Endothelial cell of umbilical vein (primary cell): ENCODE results near the gene CENPN. TPM values are rescaled to one million over a fixed set of nuclear protein-coding genes. Genes with fewer than 3 reads are reported as not detected.
A peak's percentile ranks its signal among the peaks of the same experiment; 100 is the strongest.

ENCODE experiments used
- BruUV-seq: library from RNA; stranded (reverse); fragments of 400-500 nt; replicated peaks from 2 replicates; lab custom pipeline; 2021; lab: Mats Ljungman, UMichigan
- CTCF ChIA-PET: fragments of 300-600, 350-600 bp; sonication (Branson Sonifier 250); formaldehyde crosslinking; loops from one replicate; lab custom pipeline; 2021; ENCODE audit warnings: antibody characterized with exemption, inconsistent platforms; lab: Charles Lee
- POLR2A ChIA-PET: fragments of 300-600, 350-600 bp; sonication (Branson Sonifier 250); formaldehyde crosslinking; loops from one replicate; lab custom pipeline; 2021; ENCODE audit warnings: antibody characterized with exemption, inconsistent platforms; lab: Charles Lee
- DNase-seq: peaks from one replicate; pipeline ENCODE4 v3.0.0-alpha.2; 2011; ENCODE audit warnings: low read depth, low spot score
- FAIRE-seq: peaks from 2 replicates; lab custom pipeline; 2011; peaks lifted over from hg19 to GRCh38; lab: Jason Lieb, UNC
- H2AFZ ChIP-seq: 2 replicates; pipeline ENCODE4 v1.6.0; 2012; ENCODE audit warnings: low read depth, low read length, control low read depth, inconsistent platforms
- H3K27ac ChIP-seq: 2 replicates; pipeline ENCODE4 v1.5.1; 2011; ENCODE audit warnings: low read depth, mild to moderate bottlenecking, control low read depth, low read length, moderate library complexity; ENCODE audit not compliant: insufficient read depth
- H3K27me3 ChIP-seq, 2 experiments: 2 replicates each; pipeline versions ENCODE4 v1.6.0 to v1.6.1; 2011; ENCODE audit warnings: low read length in 2 of 2, mixed read lengths in 1 of 2; ENCODE audit not compliant: control insufficient read depth in 2 of 2, insufficient read depth in 2 of 2
- H3K36me3 ChIP-seq, 2 experiments: 2 replicates in 1 of 2; 3 replicates in 1 of 2; pipeline ENCODE4 v1.5.1; 2011; ENCODE audit warnings: low read length in 2 of 2, mild to moderate bottlenecking in 1 of 2, moderate library complexity in 1 of 2; ENCODE audit not compliant: control insufficient read depth in 2 of 2, insufficient read depth in 2 of 2; ENCODE audit errors: extremely low read depth in 1 of 2
- H3K4me1 ChIP-seq: 3 replicates; pipeline ENCODE4 v1.5.1; 2011; ENCODE audit warnings: mild to moderate bottlenecking, low read length; ENCODE audit not compliant: control insufficient read depth, insufficient read depth; ENCODE audit errors: extremely low read depth
- H3K4me2 ChIP-seq: 2 replicates; pipeline ENCODE4 v1.6.1; 2011; ENCODE audit warnings: low read length, control low read depth, mixed read lengths; ENCODE audit not compliant: insufficient read depth
- H3K4me3 ChIP-seq, 3 experiments: fragments of 200-600 bp in 1 of 3; sonication (generic), shearing (Covaris generic) in 1 of 3; replicated peaks in 1 of 3; 2 replicates each; pipeline ENCODE4 v1.5.1; 2011 to 2016; ENCODE audit warnings: control low read depth in 3 of 3, low read length in 3 of 3, mild to moderate bottlenecking in 2 of 3, inconsistent platforms in 1 of 3, low read depth in 1 of 3, moderate library complexity in 1 of 3; ENCODE audit not compliant: insufficient read depth in 1 of 3
- H3K79me2 ChIP-seq: 2 replicates; pipeline ENCODE4 v1.6.0; 2012; ENCODE audit warnings: low read length, inconsistent platforms; ENCODE audit not compliant: control insufficient read depth, insufficient read depth
- H3K9ac ChIP-seq: replicated peaks from 2 replicates; pipeline ENCODE3; 2011; ENCODE audit warnings: low read length, control low read depth; ENCODE audit not compliant: insufficient read depth; ENCODE audit errors: extremely low read depth
- H3K9me1 ChIP-seq: replicated peaks from 3 replicates; pipeline ENCODE4 v1.6.0; 2011; ENCODE audit warnings: mild to moderate bottlenecking, low read length; ENCODE audit not compliant: control insufficient read depth, insufficient read depth; ENCODE audit errors: extremely low read depth
- H3K9me3 ChIP-seq: replicated peaks from 2 replicates; pipeline ENCODE4 v1.5.1; 2012; ENCODE audit warnings: low read length, inconsistent platforms; ENCODE audit not compliant: control insufficient read depth, insufficient read depth
- H4K20me1 ChIP-seq: replicated peaks from 2 replicates; pipeline ENCODE3; 2011; ENCODE audit warnings: mild to moderate bottlenecking, low read length; ENCODE audit not compliant: control insufficient read depth, insufficient read depth; ENCODE audit errors: extremely low read depth
- CTCF ChIP-seq, 2 donors: IDR thresholded peaks; 1 replicate in 1 of 2; 2 replicates in 1 of 2; pipeline ENCODE4 v1.5.1; 2011; ENCODE audit warnings: low read length in 2 of 2, mild to moderate bottlenecking in 2 of 2, moderate library complexity in 2 of 2, control low read depth in 1 of 2, inconsistent platforms in 1 of 2, low read depth in 1 of 2; ENCODE audit not compliant: insufficient read depth in 1 of 2; ENCODE audit errors: extremely low read depth in 1 of 2
- EZH2 ChIP-seq: IDR thresholded peaks from 2 replicates; pipeline ENCODE4 v1.6.1; 2012; ENCODE audit warnings: borderline replicate concordance, low read depth, mild to moderate bottlenecking, moderate library complexity, low read length, inconsistent platforms; ENCODE audit not compliant: severe bottlenecking
- FOS ChIP-seq: IDR thresholded peaks from 2 replicates; pipeline ENCODE4 v1.6.1; 2011; ENCODE audit warnings: mild to moderate bottlenecking, low read length, moderate library complexity, borderline replicate concordance; ENCODE audit not compliant: insufficient read depth
- GATA2 ChIP-seq: IDR thresholded peaks from 2 replicates; pipeline ENCODE4 v1.7.0; 2011; ENCODE audit warnings: low read depth, mild to moderate bottlenecking, moderate library complexity, mixed read lengths, low read length; ENCODE audit not compliant: insufficient read length, insufficient read depth
- JUN ChIP-seq: IDR thresholded peaks from 2 replicates; pipeline ENCODE4 v1.6.1; 2011; ENCODE audit warnings: borderline replicate concordance, low read depth; ENCODE audit not compliant: insufficient read length, insufficient read depth
- MYC ChIP-seq: IDR thresholded peaks from one replicate; pipeline ENCODE4 v1.6.1; 2011; ENCODE audit warnings: mild to moderate bottlenecking, low read depth, low read length
- POLR2A ChIP-seq: IDR thresholded peaks from 2 replicates; pipeline ENCODE4 v1.6.1; 2012; ENCODE audit warnings: low read depth, mild to moderate bottlenecking, control low read depth, low read length
- POLR2AphosphoS5 ChIP-seq: IDR thresholded peaks from 2 replicates; pipeline ENCODE4 v1.6.1; 2012; ENCODE audit warnings: low read depth, mild to moderate bottlenecking, control low read depth, low read length, moderate library complexity; ENCODE audit not compliant: insufficient read depth
- dilution Hi-C: fragments of 300-500 bp; cut with MboI; formaldehyde crosslinking; loops from one replicate; pipeline ENCODE4 v1.15.0; 2019; ENCODE audit warnings: low sequenced_read_pairs; ENCODE audit not compliant: extremely low pct_ligation_motif_present
- intact Hi-C: fragments of 100-400 bp; cut with micrococcal nuclease; formaldehyde crosslinking; loops from one replicate; pipeline ENCODE4 v1.10.0; 2022
- polyA plus RNA-seq, 4 experiments: library from polyadenylated mRNA; depleted of rRNA in 3 of 4; stranded (reverse) in 3 of 4; unstranded in 1 of 4; fragments of >200 nt; gene quantifications; 2 replicates each; pipeline versions ENCODE4 v1.2.1 to v1.2.3, GENCODE V29; 2011 to 2012; ENCODE audit warnings: missing spikeins in 1 of 4
- total RNA-seq: library from RNA; stranded (reverse); gene quantifications from 2 replicates; pipeline ENCODE4 v1.2.3, GENCODE V29; 2021
- TF ChIP-seq, protein P1 (sequence below): IDR thresholded peaks from 2 replicates; pipeline ENCODE4 v1.6.1; 2011; ENCODE audit not compliant: insufficient read depth, insufficient read length

Gene CENPN
- total and polyA plus RNA-seq, 2 donors (not counting 3 experiments of a cell fraction or from before 2014, with no cell fraction given) = 17.6 to 52.4 TPM

DNA sequence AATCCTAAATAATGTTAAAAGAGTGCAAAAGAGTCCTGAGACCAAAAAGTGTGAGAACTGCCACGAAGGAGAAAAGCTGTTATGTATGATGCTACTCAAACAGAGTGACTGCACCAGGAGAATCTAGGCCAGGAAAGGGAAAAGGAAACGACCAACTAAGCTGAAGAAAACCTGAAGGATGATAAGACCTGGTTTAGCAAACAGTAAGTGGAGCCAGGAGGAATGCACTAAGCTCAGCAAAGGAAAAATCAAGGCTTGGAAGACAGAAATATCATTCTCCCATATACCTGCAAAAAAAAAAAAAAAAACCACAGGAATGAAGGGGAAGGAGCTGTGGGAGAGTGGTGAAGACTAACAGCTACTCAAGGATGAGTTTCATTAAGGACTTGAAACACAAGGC lies 21.4 kb upstream of the CENPN start:
- Histone ChIP-seq H3K4me1 (peaks cover 12% of the 10 kb centered on the region), H3K27me3 (no peaks in the 10 kb centered on the region), H3K4me3 (no peak overlapping the region), H3K9ac (no peak overlapping the region), H2AFZ (no peak overlapping the region), H3K4me2 (no peak overlapping the region), H3K9me1 (no peaks in the 10 kb centered on the region), H3K9me3 (no peaks in the 10 kb centered on the region), H3K36me3 (no peaks in the 10 kb centered on the region), H3K79me2 (peaks cover 41% of the 10 kb centered on the region), H3K27ac (no peak overlapping the region), H4K20me1 (no peaks in the 10 kb centered on the region)
- dilution Hi-C loops (no loop called here), intact Hi-C loops (loop anchor here (1.0 kb wide), 1 partner anchor 8 kb away; no protein-coding TSS in a partner anchor)
- no peak for FAIRE-seq
- ChIA-PET CTCF (interaction anchor here (0.9 to 2.5 kb wide), 10 partner anchors 9 to 61 kb away, joined by 3 to 18 read pairs (median 4); partner anchors contain the start of gene ATMIN), POLR2A (no interaction called here)
- TF ChIP-seq EZH2 (no peak), MYC (no peak), POLR2AphosphoS5 (no peak), POLR2A (no peak), GATA2 (no peak), FOS (no peak), JUN (no peak), CTCF (IDR thresholded peaks at IDR 0.05; ENCODE audit: extremely low read depth in 1 of 2, insufficient read depth in 1 of 2, low read depth in 1 of 2, low read length in 2 of 2) (no peak)
- TF ChIP-seq, protein P1, sequence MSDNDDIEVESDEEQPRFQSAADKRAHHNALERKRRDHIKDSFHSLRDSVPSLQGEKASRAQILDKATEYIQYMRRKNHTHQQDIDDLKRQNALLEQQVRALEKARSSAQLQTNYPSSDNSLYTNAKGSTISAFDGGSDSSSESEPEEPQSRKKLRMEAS = no peak
- peak; percentile 61 for DNase-seq
- no TSS peak for BruUV-seq
